Thoracic aorta (tissue), 2 donors: Measurements from ENCODE around the gene SLC8A2. TPM values are rescaled to one million over a fixed set of nuclear protein-coding genes. Genes with fewer than 3 reads are reported as not detected.
A peak's percentile ranks its signal among the peaks of the same experiment; 100 is the strongest.

Experiments
- ATAC-seq: fragments of 150-250 bp; one replicate; pipeline ENCODE4 v1.8.0; 2017; ENCODE audit warnings: low read depth; ENCODE audit not compliant: insufficient number of reproducible peaks, low FRiP score
- DNase-seq: peaks from one replicate; pipeline ENCODE4 v3.0.0-alpha.2; 2020; ENCODE audit warnings: low spot score
- H3K27ac ChIP-seq, 2 donors: fragments of 200-600 bp; sonication (generic); 1 replicate in 1 of 2; 2 replicates in 1 of 2; pipeline ENCODE4 v1.5.1; 2016; ENCODE audit warnings: mild to moderate bottlenecking in 2 of 2, moderate library complexity in 2 of 2
- H3K27me3 ChIP-seq: fragments of 200-600 bp; sonication (generic); replicated peaks from 2 replicates; pipeline ENCODE4 v1.6.0; 2016; ENCODE audit warnings: mild to moderate bottlenecking; ENCODE audit not compliant: insufficient read depth
- H3K36me3 ChIP-seq: fragments of 200-600 bp; sonication (generic); one replicate; pipeline ENCODE4 v1.5.1; 2016
- H3K4me1 ChIP-seq, 2 donors: fragments of 200-600 bp; sonication (generic); 1 replicate in 1 of 2; 2 replicates in 1 of 2; pipeline versions ENCODE4 v1.5.1 to v1.6.0; 2016; ENCODE audit warnings: low read depth in 2 of 2, mild to moderate bottlenecking in 1 of 2; ENCODE audit not compliant: control insufficient read depth in 1 of 2
- H3K4me3 ChIP-seq: fragments of 200-600 bp; sonication (generic); 2 replicates; pipeline ENCODE4 v1.5.1; 2016; ENCODE audit warnings: mild to moderate bottlenecking
- H3K9me3 ChIP-seq: fragments of 200-600 bp; sonication (generic); 2 replicates; pipeline ENCODE4 v1.5.1; 2016
- total RNA-seq, 2 donors: library from RNA; depleted of rRNA; stranded (reverse); fragments of >200 nt; gene quantifications; one replicate each; pipeline versions ENCODE4 v1.1.0 to v1.2.3, GENCODE V29; 2016
- TF ChIP-seq, protein P1 (sequence below): fragments of 200-600 bp; sonication (generic); IDR thresholded peaks from one replicate; pipeline ENCODE4 v1.5.1; 2019; ENCODE audit warnings: antibody characterized with exemption

Gene SLC8A2
- total RNA-seq, 2 donors from 2014 or later: 0.28 TPM; not detected in 1

- Histone ChIP-seq H3K4me3 (peak overlapping the region; percentile 55), H3K36me3 (no peaks in the 10 kb centered on the region), H3K9me3 (no peaks in the 10 kb centered on the region), H3K27ac (no peak overlapping the region), H3K27me3 (no peaks in the 10 kb centered on the region), H3K4me1 (peaks cover 8 to 37% of the 10 kb centered on the region in 2 donors)
- DNase-seq (no peak), ATAC-seq (no peak)
- TF ChIP-seq, protein P1, sequence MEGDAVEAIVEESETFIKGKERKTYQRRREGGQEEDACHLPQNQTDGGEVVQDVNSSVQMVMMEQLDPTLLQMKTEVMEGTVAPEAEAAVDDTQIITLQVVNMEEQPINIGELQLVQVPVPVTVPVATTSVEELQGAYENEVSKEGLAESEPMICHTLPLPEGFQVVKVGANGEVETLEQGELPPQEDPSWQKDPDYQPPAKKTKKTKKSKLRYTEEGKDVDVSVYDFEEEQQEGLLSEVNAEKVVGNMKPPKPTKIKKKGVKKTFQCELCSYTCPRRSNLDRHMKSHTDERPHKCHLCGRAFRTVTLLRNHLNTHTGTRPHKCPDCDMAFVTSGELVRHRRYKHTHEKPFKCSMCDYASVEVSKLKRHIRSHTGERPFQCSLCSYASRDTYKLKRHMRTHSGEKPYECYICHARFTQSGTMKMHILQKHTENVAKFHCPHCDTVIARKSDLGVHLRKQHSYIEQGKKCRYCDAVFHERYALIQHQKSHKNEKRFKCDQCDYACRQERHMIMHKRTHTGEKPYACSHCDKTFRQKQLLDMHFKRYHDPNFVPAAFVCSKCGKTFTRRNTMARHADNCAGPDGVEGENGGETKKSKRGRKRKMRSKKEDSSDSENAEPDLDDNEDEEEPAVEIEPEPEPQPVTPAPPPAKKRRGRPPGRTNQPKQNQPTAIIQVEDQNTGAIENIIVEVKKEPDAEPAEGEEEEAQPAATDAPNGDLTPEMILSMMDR: no peak
Observed at GRCh38 chr19:47471381-47471732, 336 bp downstream of the SLC8A2 start.

- H3K27ac ChIP-seq: no peak overlapping the region
- no peak for DNase-seq
- TF ChIP-seq, protein P1: no peak
- no peaks in the 10 kb centered on the region for H3K36me3 ChIP-seq
- ATAC-seq: no peak
- peaks cover 8 to 37% of the 10 kb centered on the region in 2 donors for H3K4me1 ChIP-seq
- no peaks in the 10 kb centered on the region for H3K9me3 ChIP-seq
- H3K27me3 ChIP-seq: no peaks in the 10 kb centered on the region
- no peak overlapping the region for H3K4me3 ChIP-seq
Observed at GRCh38 chr19:47470447-47471195, 1.1 kb downstream of the SLC8A2 start.

DNA sequence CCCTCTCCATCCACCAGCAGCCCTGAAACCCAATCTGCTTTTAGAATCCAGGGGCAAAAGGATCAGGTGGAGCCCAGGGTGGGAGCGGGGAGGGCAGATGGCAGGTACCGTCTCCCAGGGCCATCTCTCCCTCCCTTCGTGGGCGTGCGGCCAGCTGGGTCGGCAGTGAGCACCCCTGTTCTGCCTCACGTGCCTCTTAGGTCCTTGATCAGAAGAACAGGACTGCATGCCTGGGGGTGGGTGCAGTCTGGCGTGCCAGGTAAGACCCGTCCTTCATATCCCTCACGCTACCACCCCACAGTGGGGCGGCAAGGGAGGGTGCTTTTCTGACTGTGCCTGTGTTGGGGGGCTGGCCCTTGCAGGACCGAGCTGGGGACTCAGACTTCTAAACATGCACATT is 2.0 kb downstream of the SLC8A2 start:
- TF ChIP-seq, protein P1: no peak
- Histone ChIP-seq H3K27ac (no peak overlapping the region), H3K36me3 (no peaks in the 10 kb centered on the region), H3K4me3 (no peak overlapping the region), H3K9me3 (no peaks in the 10 kb centered on the region), H3K27me3 (no peaks in the 10 kb centered on the region), H3K4me1 (peaks cover 8 to 37% of the 10 kb centered on the region in 2 donors)
- no peak for ATAC-seq
- no peak for DNase-seq

- peaks cover 8 to 37% of the 10 kb centered on the region in 2 donors for H3K4me1 ChIP-seq
- H3K9me3 ChIP-seq: no peaks in the 10 kb centered on the region
- no peaks in the 10 kb centered on the region for H3K27me3 ChIP-seq
- ATAC-seq (no peak), DNase-seq (no peak)
- no peaks in the 10 kb centered on the region for H3K36me3 ChIP-seq
- TF ChIP-seq, protein P1: no peak
- H3K27ac ChIP-seq: no peak overlapping the region
- no peak overlapping the region for H3K4me3 ChIP-seq
Observed at GRCh38 chr19:47469363-47469700, 2.4 kb downstream of the SLC8A2 start.

DNA sequence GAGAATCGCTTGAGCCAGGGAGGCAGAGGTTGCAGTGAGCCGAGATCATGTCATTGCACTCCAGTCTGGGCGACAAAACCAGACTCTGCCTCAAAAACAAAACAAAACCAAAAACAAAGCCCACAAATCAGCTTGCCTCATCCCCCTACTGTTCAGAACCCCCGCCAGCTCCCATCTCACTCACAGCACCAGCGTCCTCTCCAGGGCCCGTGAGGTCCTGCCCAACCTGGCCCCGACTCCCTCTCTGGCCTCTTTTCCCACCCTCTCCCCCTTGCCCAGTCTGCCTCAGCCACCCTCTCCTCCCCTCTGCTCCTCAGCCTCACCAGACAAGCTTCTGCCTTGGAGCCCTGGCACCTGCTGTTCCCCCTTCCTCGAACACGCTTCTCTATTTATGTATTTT is 3.8 kb downstream of the SLC8A2 start:
- no peaks in the 10 kb centered on the region for H3K9me3 ChIP-seq
- H3K27ac ChIP-seq: no peak overlapping the region
- H3K4me3 ChIP-seq: no peak overlapping the region
- TF ChIP-seq, protein P1: no peak
- DNase-seq (no peak), ATAC-seq (no peak)
- H3K36me3 ChIP-seq: no peaks in the 10 kb centered on the region
- no peaks in the 10 kb centered on the region for H3K27me3 ChIP-seq
- H3K4me1 ChIP-seq: peaks cover 8 to 30% of the 10 kb centered on the region in 2 donors
